HCT116 (cell line): ENCODE measurements around the gene SLC36A2. TPM values are rescaled to one million over a fixed set of nuclear protein-coding genes. Genes with fewer than 3 reads are reported as not detected.

Source experiments
- ATAC-seq: fragments of 200-7000 bp; cut with Tn5 transposase; 2 replicates; pipeline ENCODE4 v1.9.1; 2020; ENCODE audit warnings: mild to moderate bottlenecking, moderate library complexity
- BruUV-seq: library from RNA; stranded (reverse); fragments of 400-500 nt; replicated peaks from 2 replicates; lab custom pipeline; 2021; lab: Mats Ljungman, UMichigan
- CTCF ChIA-PET: fragments of 300-600 bp; sonication (Branson Sonifier 250); formaldehyde crosslinking; loops from one replicate; lab custom pipeline; 2021; ENCODE audit warnings: antibody characterized with exemption; lab: Charles Lee
- POLR2A ChIA-PET: fragments of 300-600, 350-600 bp; sonication (Branson Sonifier 250); formaldehyde crosslinking; loops from one replicate; lab custom pipeline; 2021; ENCODE audit warnings: antibody characterized with exemption; lab: Charles Lee
- RAD21 ChIA-PET, 2 experiments: fragments of 300-600 bp; sonication (Branson Sonifier 250); formaldehyde crosslinking; loops; one replicate each; lab custom pipeline; 2023; ENCODE audit warnings: low total read pairs in 2 of 2; ENCODE audit not compliant: uncharacterized antibody in 2 of 2, unreplicated experiment in 2 of 2, low non-redundant PET in 1 of 2; lab: Charles Lee
- DNase-seq: peaks from one replicate; pipeline ENCODE4 v3.0.0-alpha.2; 2010; ENCODE audit warnings: low read depth, low spot score
- H2AFZ ChIP-seq: fragments of 200-600 bp; shearing (Covaris generic), sonication (generic); 2 replicates; pipeline ENCODE4 v1.6.1; 2017; ENCODE audit warnings: low read depth, mixed run types, mixed read lengths, antibody characterized with exemption, low read length; ENCODE audit not compliant: poor library complexity, severe bottlenecking
- H3K27ac ChIP-seq: 2 replicates; pipeline ENCODE4 v1.5.1; 2012; ENCODE audit warnings: low read depth, low read length
- H3K27me3 ChIP-seq: fragments of 200-600 bp; sonication (generic); 2 replicates; pipeline ENCODE4 v1.6.1; 2016; ENCODE audit warnings: mixed run types, low read length, mixed read lengths; ENCODE audit not compliant: insufficient read depth
- H3K36me3 ChIP-seq, 2 experiments: fragments of 200-500 bp in 1 of 2; fragments of 200-600 bp in 1 of 2; sonication (Bioruptor generic) in 1 of 2; sonication (generic) in 1 of 2; 2 replicates each; pipeline versions ENCODE4 v1.5.1 to v1.6.1; 2014 to 2016; ENCODE audit warnings: low read length in 2 of 2, inconsistent platforms in 1 of 2, mixed read lengths in 1 of 2, mixed run types in 1 of 2; ENCODE audit not compliant: insufficient read depth in 2 of 2, control insufficient read depth in 1 of 2
- H3K4me1 ChIP-seq, 2 experiments: fragments of 200-600 bp in 1 of 2; sonication (generic) in 1 of 2; 2 replicates each; pipeline versions ENCODE4 v1.5.1 to v1.6.1; 2012 to 2017; ENCODE audit warnings: low read length in 2 of 2, inconsistent platforms in 1 of 2, mild to moderate bottlenecking in 1 of 2, mixed read lengths in 1 of 2, mixed run types in 1 of 2, moderate library complexity in 1 of 2; ENCODE audit not compliant: insufficient read depth in 2 of 2, control insufficient read depth in 1 of 2
- H3K4me2 ChIP-seq: fragments of 200-600 bp; sonication (generic); 2 replicates; pipeline ENCODE4 v1.6.1; 2017; ENCODE audit warnings: mixed run types, low read length, mixed read lengths
- H3K4me3 ChIP-seq, 2 experiments: fragments of 200-600 bp in 1 of 2; sonication (generic) in 1 of 2; replicated peaks in 1 of 2; 2 replicates each; pipeline ENCODE4 v1.5.1; 2011 to 2016; ENCODE audit warnings: low read length in 2 of 2, control low read depth in 1 of 2, low read depth in 1 of 2, mild to moderate bottlenecking in 1 of 2, mixed read lengths in 1 of 2, mixed run types in 1 of 2
- H3K79me2 ChIP-seq: fragments of 200-600 bp; sonication (generic); 2 replicates; pipeline ENCODE4 v1.6.1; 2017; ENCODE audit warnings: mild to moderate bottlenecking, mixed run types, low read length, moderate library complexity, mixed read lengths; ENCODE audit not compliant: insufficient read depth
- H3K9ac ChIP-seq: fragments of 200-600 bp; sonication (generic); 2 replicates; pipeline ENCODE4 v1.6.1; 2016; ENCODE audit warnings: low read length, mixed read lengths
- H3K9me2 ChIP-seq: fragments of 200-600 bp; sonication (generic), shearing (Covaris generic); 2 replicates; pipeline ENCODE4 v1.6.1; 2017; ENCODE audit warnings: mixed run types, mild to moderate bottlenecking, moderate library complexity; ENCODE audit not compliant: insufficient read depth
- H3K9me3 ChIP-seq, 2 experiments: fragments of 200-500 bp in 1 of 2; fragments of 200-600 bp in 1 of 2; sonication (Bioruptor generic) in 1 of 2; sonication (generic) in 1 of 2; 2 replicates each; pipeline ENCODE4 v1.6.1; 2014 to 2017; ENCODE audit warnings: low read length in 2 of 2, mixed read lengths in 2 of 2, inconsistent platforms in 1 of 2, low read depth in 1 of 2, mild to moderate bottlenecking in 1 of 2, mixed run types in 1 of 2, moderate library complexity in 1 of 2; ENCODE audit not compliant: control insufficient read depth in 1 of 2, insufficient read depth in 1 of 2
- H4K20me1 ChIP-seq: fragments of 200-600 bp; sonication (generic), shearing (Covaris generic); 2 replicates; pipeline ENCODE4 v1.6.1; 2017; ENCODE audit warnings: mixed run types, mild to moderate bottlenecking, moderate library complexity; ENCODE audit not compliant: insufficient read depth
- CEBPB ChIP-seq: IDR thresholded peaks from 2 replicates; pipeline ENCODE4 v1.6.1; 2012; ENCODE audit warnings: low read depth
- ELF1 ChIP-seq: IDR thresholded peaks from 2 replicates; pipeline ENCODE4 v1.6.1; 2012; ENCODE audit warnings: low read depth, borderline replicate concordance
- JUND ChIP-seq: IDR thresholded peaks from 2 replicates; pipeline ENCODE4 v1.6.1; 2012
- POLR2A ChIP-seq: IDR thresholded peaks from 2 replicates; pipeline ENCODE4 v1.7.0; 2011; ENCODE audit warnings: borderline replicate concordance; ENCODE audit not compliant: insufficient read depth, insufficient read length; ENCODE audit errors: extremely low read depth
- POLR2AphosphoS5 ChIP-seq: IDR thresholded peaks from 2 replicates; pipeline ENCODE4 v1.6.1; 2011; ENCODE audit warnings: mild to moderate bottlenecking, low read depth, low read length, moderate library complexity
- SIN3A ChIP-seq: IDR thresholded peaks from 2 replicates; pipeline ENCODE4 v1.6.1; 2012; ENCODE audit warnings: low read depth
- YY1 ChIP-seq: IDR thresholded peaks from 2 replicates; pipeline ENCODE4 v1.6.1; 2011; ENCODE audit warnings: low read length, low read depth, moderate library complexity, mild to moderate bottlenecking; ENCODE audit not compliant: insufficient replicate concordance; ENCODE audit errors: extremely low read depth
- intact Hi-C: fragments of 100-400 bp; cut with micrococcal nuclease; formaldehyde crosslinking; loops from 2 replicates; pipeline ENCODE4 v1.10.0; 2022
- total RNA-seq: library from RNA; stranded (reverse); gene quantifications from one replicate; pipeline ENCODE4 v1.2.1, GENCODE V29; 2021; ENCODE audit not compliant: unreplicated experiment
- TF ChIP-seq, protein P1 (sequence below): IDR thresholded peaks from 2 replicates; pipeline ENCODE4 v1.6.1; 2012; ENCODE audit warnings: low read depth
- TF ChIP-seq, protein P2 (sequence below), 3 experiments: fragments of 200-600 bp in 1 of 3; sonication (generic) in 1 of 3; IDR thresholded peaks in 2 of 3; conservative IDR thresholded peaks in 1 of 3; 2 replicates each; pipeline ENCODE4 v1.5.1; 2012 to 2017; ENCODE audit warnings: low read depth in 2 of 3, low read length in 2 of 3, antibody characterized with exemption in 1 of 3, borderline replicate concordance in 1 of 3, control low read depth in 1 of 3, mild to moderate bottlenecking in 1 of 3, mixed read lengths in 1 of 3, mixed run types in 1 of 3, moderate library complexity in 1 of 3; ENCODE audit not compliant: insufficient read depth in 1 of 3
- TF ChIP-seq, protein P3 (sequence below): IDR thresholded peaks from 2 replicates; pipeline ENCODE4 v1.6.1; 2012
- TF ChIP-seq, protein P4 (sequence below): IDR thresholded peaks from 2 replicates; pipeline ENCODE4 v1.6.1; 2012

The SLC36A2 gene
- total RNA-seq, 1 experiment from 2014 or later: not detected

DNA sequence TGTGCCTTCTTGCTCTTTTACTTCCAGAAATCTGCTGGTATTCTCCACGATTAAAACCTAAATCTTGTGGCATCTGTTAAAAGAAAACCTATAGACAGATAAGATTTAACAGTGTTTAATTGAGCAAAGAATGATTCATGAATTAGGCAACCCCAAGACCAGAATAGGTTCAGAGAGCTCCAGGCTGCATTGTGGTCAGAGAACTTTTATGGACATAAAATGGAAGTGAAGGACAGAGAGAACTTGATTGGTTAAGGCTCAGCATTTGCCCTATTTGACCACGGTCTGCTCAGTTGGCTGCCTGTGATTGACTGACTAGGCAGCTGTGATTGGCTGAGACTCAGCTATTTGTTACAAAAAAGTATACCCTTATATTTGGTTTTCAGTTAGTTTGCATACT lies 10.4 kb upstream of the SLC36A2 start:
- H3K36me3 ChIP-seq: no peaks in the 10 kb centered on the region
- no peak overlapping the region for H3K9ac ChIP-seq
- no peaks in the 10 kb centered on the region for H3K4me1 ChIP-seq
- H3K4me2 ChIP-seq: no peak overlapping the region
- ChIA-PET RAD21 (no interaction called here), POLR2A (no interaction called here), CTCF (no interaction called here)
- no peaks in the 10 kb centered on the region for H4K20me1 ChIP-seq
- ATAC-seq: no peak
- H3K27ac ChIP-seq: no peak overlapping the region
- BruUV-seq: no TSS peak
- H3K9me2 ChIP-seq: no peaks in the 10 kb centered on the region
- intact Hi-C loops: no loop called here
- H3K4me3 ChIP-seq: no peak overlapping the region
- peaks cover 4% of the 10 kb centered on the region; the same call in 1 of the 2 replicates for H3K27me3 ChIP-seq
- no peaks in the 10 kb centered on the region for H3K79me2 ChIP-seq
- no peaks in the 10 kb centered on the region for H3K9me3 ChIP-seq
- H2AFZ ChIP-seq: no peak overlapping the region
- no peak for DNase-seq
- TF ChIP-seq, protein P1, sequence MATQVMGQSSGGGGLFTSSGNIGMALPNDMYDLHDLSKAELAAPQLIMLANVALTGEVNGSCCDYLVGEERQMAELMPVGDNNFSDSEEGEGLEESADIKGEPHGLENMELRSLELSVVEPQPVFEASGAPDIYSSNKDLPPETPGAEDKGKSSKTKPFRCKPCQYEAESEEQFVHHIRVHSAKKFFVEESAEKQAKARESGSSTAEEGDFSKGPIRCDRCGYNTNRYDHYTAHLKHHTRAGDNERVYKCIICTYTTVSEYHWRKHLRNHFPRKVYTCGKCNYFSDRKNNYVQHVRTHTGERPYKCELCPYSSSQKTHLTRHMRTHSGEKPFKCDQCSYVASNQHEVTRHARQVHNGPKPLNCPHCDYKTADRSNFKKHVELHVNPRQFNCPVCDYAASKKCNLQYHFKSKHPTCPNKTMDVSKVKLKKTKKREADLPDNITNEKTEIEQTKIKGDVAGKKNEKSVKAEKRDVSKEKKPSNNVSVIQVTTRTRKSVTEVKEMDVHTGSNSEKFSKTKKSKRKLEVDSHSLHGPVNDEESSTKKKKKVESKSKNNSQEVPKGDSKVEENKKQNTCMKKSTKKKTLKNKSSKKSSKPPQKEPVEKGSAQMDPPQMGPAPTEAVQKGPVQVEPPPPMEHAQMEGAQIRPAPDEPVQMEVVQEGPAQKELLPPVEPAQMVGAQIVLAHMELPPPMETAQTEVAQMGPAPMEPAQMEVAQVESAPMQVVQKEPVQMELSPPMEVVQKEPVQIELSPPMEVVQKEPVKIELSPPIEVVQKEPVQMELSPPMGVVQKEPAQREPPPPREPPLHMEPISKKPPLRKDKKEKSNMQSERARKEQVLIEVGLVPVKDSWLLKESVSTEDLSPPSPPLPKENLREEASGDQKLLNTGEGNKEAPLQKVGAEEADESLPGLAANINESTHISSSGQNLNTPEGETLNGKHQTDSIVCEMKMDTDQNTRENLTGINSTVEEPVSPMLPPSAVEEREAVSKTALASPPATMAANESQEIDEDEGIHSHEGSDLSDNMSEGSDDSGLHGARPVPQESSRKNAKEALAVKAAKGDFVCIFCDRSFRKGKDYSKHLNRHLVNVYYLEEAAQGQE: no peak
- no peak for TF ChIP-seq SIN3A
- TF ChIP-seq ELF1: no peak
- TF ChIP-seq, protein P2, sequence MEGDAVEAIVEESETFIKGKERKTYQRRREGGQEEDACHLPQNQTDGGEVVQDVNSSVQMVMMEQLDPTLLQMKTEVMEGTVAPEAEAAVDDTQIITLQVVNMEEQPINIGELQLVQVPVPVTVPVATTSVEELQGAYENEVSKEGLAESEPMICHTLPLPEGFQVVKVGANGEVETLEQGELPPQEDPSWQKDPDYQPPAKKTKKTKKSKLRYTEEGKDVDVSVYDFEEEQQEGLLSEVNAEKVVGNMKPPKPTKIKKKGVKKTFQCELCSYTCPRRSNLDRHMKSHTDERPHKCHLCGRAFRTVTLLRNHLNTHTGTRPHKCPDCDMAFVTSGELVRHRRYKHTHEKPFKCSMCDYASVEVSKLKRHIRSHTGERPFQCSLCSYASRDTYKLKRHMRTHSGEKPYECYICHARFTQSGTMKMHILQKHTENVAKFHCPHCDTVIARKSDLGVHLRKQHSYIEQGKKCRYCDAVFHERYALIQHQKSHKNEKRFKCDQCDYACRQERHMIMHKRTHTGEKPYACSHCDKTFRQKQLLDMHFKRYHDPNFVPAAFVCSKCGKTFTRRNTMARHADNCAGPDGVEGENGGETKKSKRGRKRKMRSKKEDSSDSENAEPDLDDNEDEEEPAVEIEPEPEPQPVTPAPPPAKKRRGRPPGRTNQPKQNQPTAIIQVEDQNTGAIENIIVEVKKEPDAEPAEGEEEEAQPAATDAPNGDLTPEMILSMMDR (IDR thresholded peaks at IDR 0.05 in 2 of 3, conservative IDR thresholded peaks at IDR 0.05 in 1 of 3; ENCODE audit: borderline replicate concordance in 1 of 3, insufficient read depth in 1 of 3, low read depth in 2 of 3, low read length in 2 of 3): no peak
- TF ChIP-seq, protein P3, sequence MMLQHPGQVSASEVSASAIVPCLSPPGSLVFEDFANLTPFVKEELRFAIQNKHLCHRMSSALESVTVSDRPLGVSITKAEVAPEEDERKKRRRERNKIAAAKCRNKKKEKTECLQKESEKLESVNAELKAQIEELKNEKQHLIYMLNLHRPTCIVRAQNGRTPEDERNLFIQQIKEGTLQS: no peak
- TF ChIP-seq, protein P4, sequence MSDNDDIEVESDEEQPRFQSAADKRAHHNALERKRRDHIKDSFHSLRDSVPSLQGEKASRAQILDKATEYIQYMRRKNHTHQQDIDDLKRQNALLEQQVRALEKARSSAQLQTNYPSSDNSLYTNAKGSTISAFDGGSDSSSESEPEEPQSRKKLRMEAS: no peak
- TF ChIP-seq YY1: no peak
- TF ChIP-seq CEBPB: no peak
- no peak for TF ChIP-seq JUND
- no peak for TF ChIP-seq POLR2AphosphoS5
- TF ChIP-seq POLR2A: no peak
- TF ChIP-seq, all 23 proteins: peak for 0
